Stimulated activated CD4-positive, alpha-beta T cell treated with anti-CD3 and anti-CD28 coated beads, Interleukin-1b, Interleukin-23, amount 100 ng/mL, for 4 hours (primary cell): Measurements from ENCODE around the gene SMIM38.

Experiments used
- DNase-seq, 2 donors: peaks; one replicate each; pipeline ENCODE4 v3.0.0-alpha.2; 2020; ENCODE audit warnings: low read depth in 2 of 2

The SMIM38 gene

DNA sequence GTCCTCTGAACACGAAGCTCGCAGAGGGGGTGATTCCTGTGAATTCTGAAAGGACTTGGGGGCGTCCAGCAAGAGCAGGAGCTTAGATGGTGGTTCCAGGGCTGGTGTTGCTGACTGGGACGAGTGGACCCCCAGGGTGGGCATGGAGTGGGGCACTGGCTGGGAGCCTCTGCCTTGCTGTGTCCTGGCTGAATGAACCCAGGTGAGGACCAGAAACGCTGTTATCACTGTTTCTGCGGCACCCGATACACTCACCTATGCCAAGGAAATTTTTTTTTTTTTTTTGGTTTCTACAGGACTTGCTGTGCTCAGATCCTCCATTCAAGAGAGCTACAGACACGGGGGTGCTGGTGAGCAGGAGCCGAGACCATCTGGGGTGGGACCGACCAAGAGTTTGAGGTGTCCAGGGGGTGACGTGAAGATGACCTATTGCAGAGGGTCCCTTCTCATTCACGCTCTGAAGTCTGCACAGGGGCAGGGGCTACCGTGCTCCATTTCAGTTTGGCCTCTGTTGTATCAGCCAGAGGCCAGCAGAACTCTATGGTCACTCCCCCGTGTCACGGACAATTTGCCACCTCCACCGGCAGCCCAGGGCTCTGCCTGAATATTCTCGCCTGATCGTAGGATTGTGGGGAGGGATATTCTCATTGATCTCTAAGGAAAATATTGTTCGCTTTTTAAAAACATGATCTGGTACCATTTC lies 3.6 kb downstream of the SMIM38 start:
- DNase-seq = no peak

- no peak for DNase-seq
Observed at GRCh38 chr11:69160296-69161116, 4.8 kb downstream of the SMIM38 start.

DNA sequence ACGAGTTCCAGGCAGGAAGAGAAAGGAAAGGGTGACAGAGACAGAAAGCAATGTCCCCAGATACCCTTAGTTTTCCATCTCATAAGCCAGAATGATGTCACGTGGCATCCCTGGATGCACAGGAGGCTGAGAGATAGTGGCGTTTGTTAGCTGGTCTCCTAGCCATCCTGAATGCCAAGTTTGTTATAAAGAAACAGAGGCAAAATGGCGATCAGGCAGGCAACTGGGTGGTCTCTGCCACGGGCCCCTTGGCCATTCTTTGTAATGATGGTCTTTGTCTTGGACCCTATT lies 5.3 kb downstream of the SMIM38 start:
- DNase-seq = no peak

DNA sequence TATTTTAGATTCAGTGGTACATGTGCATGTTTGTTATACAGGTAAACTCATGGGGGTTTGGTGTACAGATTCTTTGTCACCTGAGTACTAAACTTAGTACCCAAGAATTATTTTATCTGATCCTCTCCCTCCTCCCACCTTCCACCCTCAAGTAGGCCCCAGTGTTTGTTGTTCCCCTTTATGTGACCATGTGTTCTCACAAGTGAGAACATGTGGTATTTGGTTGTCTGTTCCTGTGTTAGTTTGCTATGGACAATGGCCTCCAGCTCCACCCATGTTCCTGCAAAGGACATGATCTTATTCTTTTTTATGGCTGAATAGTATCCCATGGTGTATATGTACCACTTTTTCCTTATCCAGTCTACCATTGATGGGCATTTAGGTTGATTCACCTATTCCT lies 6.8 kb downstream of the SMIM38 start:
- DNase-seq = no peak

DNA sequence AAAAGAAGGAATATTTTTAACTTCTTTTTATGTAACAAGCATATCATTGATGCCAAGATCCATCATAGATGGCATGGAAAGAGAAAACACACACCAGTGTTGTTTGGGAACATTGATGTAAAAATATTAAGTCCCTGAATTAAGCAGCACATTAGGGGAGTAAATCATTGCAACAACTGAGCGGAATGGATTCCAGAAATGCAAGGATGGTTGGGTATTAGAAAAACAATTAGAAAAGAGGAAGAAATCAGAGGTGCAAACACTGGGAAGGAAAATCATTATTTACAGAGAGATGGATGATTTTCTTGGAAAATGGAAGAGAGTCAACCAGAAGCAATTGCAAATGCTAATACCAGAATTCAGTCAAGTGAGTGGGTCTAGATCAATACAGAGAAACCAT lies 8.1 kb downstream of the SMIM38 start:
- no peak for DNase-seq

GRCh38 chr11:69164824-69165223 lies 9.1 kb downstream of the SMIM38 start:
- DNase-seq = no peak

DNA sequence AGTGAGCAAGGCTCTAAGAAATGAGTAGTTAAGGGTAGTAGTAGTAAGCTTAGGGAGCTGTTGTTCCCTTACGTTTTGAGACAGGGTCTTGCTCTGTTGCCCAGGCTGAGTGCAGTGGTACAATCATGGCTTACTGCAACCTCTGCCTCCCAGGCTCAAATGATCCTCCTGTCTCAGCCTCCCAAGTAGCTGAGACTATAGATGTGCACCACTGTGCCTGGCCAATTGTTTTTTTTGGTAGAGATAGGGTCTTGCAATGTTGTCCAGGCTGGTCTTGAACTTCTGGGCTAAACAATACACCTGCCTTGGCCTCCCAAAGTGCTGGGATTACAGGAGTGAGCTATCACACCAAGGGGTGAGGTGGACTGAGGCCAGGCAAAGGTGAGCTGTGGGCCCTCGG lies 10.0 kb downstream of the SMIM38 start:
- DNase-seq = no peak

GRCh38 chr11:69166218-69167115 lies 10.7 kb downstream of the SMIM38 start:
- DNase-seq = peak; percentile 15 to 51

- DNase-seq = no peak
Observed at GRCh38 chr11:69167130-69167915, 11.6 kb downstream of the SMIM38 start.

DNA sequence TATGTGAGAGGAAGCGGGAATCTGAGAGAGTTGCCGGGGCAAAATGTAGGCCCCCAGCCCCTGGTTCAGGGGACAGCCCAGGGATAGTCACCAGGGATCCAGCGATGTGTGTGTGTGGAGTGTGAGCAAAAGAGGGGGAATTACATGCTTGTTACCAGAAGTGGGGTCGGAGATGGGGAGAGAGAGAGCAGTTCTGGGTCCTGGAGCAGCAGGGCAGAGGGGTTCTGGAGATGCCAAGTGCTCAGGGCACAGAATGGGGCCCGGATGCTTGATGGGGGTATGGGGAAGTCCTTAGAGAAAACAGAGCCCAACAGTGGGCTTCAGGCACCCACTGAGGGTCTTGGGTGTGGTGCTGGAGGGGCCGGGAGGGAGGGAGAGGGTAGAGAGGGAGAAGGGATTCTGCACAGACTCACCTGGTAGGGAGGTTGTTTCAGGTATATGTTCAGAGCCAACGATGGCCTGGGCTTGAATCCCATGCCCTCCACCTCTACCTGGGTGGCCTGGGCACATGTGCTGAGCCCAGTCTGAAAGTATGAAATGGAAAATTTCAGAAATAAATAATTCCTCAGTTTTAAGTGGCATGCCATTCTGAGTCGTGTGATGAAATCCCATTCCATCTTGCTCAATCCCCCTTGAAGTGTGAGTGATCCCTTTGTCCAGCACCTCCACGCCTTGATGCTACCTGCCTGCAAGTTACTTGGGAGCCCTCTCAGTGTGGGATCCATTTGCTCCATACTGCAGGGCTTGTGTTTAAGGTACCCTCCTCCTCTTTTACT lies 12.4 kb downstream of the SMIM38 start:
- no peak for DNase-seq

GRCh38 chr11:69169479-69169878 lies 13.7 kb downstream of the SMIM38 start:
- no peak for DNase-seq

GRCh38 chr11:69170704-69171103 lies 15.0 kb downstream of the SMIM38 start:
- no peak for DNase-seq

GRCh38 chr11:69171476-69172240 lies 15.9 kb downstream of the SMIM38 start:
- DNase-seq = no peak

- no peak for DNase-seq
Observed at GRCh38 chr11:69172674-69173073, 16.9 kb downstream of the SMIM38 start.

- no peak for DNase-seq
Observed at GRCh38 chr11:69173331-69173730, 17.6 kb downstream of the SMIM38 start.

GRCh38 chr11:69173925-69174581 lies 18.3 kb downstream of the SMIM38 start:
- no peak for DNase-seq

- no peak for DNase-seq
Observed at GRCh38 chr11:69174841-69175240, 19.1 kb downstream of the SMIM38 start.

DNA sequence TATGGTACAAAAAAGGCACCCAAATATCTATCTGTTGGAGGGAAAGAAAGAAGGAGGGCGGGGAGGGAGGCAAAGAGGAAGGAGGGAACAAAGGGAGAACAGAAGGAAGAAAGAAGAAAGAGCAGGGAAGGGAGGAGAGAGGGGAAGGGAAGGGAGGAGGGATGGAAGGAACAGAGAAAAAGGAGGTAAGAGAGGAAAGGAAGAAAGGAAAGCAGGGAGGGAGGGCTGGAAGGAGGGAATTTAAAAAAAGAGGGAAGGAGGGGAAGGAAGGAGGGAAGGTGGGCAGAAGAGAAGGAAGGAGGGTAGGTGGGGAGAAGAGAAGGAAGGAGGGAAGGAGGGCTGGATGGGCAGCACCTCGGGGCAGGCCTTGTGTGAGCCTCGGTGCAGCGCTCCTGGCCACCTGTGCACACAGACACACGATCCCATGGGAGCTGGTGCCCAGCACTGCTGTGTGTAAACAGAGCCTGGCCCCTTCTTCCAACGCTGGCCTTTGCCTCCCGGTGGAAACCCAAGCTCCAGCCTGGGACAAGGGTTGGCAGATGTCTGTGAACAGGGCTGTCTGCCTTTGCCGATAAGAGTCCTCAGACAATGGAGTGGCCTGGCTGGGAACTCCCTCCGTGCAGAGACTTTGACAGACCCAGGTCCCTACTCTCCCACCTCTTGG lies 23.2 kb downstream of the SMIM38 start:
- no peak for DNase-seq

DNA sequence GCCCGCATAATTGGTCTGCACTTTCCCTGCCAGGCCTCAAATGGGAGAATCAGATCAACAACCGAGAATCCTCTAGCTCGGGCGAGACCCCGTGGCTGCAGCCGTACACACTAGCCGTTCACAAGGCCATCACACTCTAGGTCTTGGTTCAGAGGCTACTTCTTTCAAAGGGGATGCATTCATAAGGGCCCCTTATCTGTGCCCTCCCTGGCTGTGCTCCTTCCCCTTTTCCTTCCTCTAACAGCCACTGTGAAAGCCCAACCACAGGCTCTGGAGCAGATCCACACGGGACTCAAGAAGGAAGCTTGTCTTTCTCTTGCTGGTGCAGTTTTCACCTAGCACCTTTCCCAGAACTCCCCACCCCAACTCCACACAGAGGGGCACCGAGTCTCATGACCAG lies 24.5 kb downstream of the SMIM38 start:
- no peak for DNase-seq
